Activated T-cell treated with anti-CD3 and anti-CD28 coated beads for 4 hours (primary cell): ENCODE results near the gene HOXA13.

ENCODE experiments used
- DNase-seq: peaks from one replicate; pipeline ENCODE4 v3.0.0-alpha.2; 2020

The HOXA13 gene

GRCh38 chr7:27179503-27180430 lies 20.1 kb downstream of the HOXA13 start:
- DNase-seq, result peak; percentile 52

GRCh38 chr7:27179030-27179429 lies 20.9 kb downstream of the HOXA13 start:
- no peak for DNase-seq

GRCh38 chr7:27178366-27178765 lies 21.5 kb downstream of the HOXA13 start:
- DNase-seq, result no peak

- no peak for DNase-seq
Observed at GRCh38 chr7:27177795-27178320, 22.0 kb downstream of the HOXA13 start.

- DNase-seq, result no peak
Observed at GRCh38 chr7:27176962-27177794, 22.7 kb downstream of the HOXA13 start.

- no peak for DNase-seq
Observed at GRCh38 chr7:27176524-27176845, 23.4 kb downstream of the HOXA13 start.

GRCh38 chr7:27175626-27176523 lies 24.0 kb downstream of the HOXA13 start:
- DNase-seq, result no peak

GRCh38 chr7:27174874-27175625 lies 24.8 kb downstream of the HOXA13 start:
- DNase-seq, result no peak

- no peak for DNase-seq
Observed at GRCh38 chr7:27173956-27174873, 25.7 kb downstream of the HOXA13 start, which contains the start of gene HOXA10. Gene HOXA10 (minus strand): TSS chr7:27174320. CDS start chr7:27174306, 14 bp downstream.

- no peak for DNase-seq
Observed at GRCh38 chr7:27173511-27173955, 26.4 kb downstream of the HOXA13 start.

- no peak for DNase-seq
Observed at GRCh38 chr7:27172823-27173510, 26.9 kb downstream of the HOXA13 start.

GRCh38 chr7:27172315-27172774 lies 27.5 kb downstream of the HOXA13 start:
- DNase-seq, result no peak

GRCh38 chr7:27171637-27172314 lies 28.1 kb downstream of the HOXA13 start:
- no peak for DNase-seq

- DNase-seq, result no peak
Observed at GRCh38 chr7:27171325-27171636, 28.6 kb downstream of the HOXA13 start.

- DNase-seq, result no peak
Observed at GRCh38 chr7:27170426-27171324, 29.2 kb downstream of the HOXA13 start.

GRCh38 chr7:27169658-27170425 lies 30.0 kb downstream of the HOXA13 start:
- no peak for DNase-seq

- DNase-seq, result no peak
Observed at GRCh38 chr7:27168265-27168947, 31.5 kb downstream of the HOXA13 start.
